HG03066 (cell line): ENCODE measurements around the gene SLC15A5.

ENCODE experiments used
- ATAC-seq: cut with Tn5 transposase; IDR thresholded peaks from one replicate; pipeline ENCODE4 v1.9.1; 2021; ENCODE audit warnings: low read depth; ENCODE audit not compliant: unreplicated experiment

Gene SLC15A5

DNA sequence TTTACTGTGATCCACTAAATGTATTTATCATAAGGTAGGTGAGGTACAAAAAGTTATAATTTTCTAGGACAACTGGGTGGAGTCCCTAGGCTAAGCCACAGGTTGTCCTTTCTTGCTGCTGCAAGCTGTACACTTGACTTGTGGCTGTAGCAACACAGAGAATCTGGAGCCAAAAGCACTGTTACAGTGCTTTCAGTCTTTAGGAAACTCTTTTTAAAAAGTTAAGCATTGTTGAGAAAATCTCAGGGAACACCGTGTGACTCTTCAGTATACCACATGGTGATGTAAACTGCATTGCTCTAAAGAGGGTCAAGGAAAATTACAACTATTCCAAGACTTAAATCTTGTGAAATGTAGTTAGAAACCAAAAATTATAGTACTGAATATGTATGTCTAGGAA, 11.4 kb downstream of the SLC15A5 start:
- no peak for ATAC-seq

DNA sequence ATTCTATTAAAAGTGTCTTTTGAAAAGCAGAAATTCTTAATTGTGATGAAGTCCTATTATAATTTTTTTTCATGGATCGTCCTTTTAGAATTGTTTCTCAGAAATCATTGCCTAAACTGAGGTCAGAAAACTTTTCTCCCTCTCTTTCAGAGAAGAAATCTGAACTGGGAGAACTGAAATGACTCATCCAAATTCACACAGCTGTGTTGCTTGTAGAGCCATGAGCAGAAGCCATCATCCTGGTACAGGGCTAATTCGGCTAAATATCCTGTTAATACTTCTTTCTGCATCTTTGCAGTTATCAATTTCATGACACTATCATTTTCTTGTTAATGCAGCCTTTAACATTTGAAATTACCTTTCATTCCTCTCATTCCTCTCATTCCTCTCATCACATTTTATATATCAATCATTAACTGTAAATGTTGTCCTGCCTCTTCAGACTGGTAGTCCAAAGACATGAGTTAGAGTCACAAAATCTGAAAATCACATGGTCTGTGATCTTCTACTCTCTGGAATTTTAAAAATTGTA, 15.5 kb downstream of the SLC15A5 start:
- ATAC-seq: no peak

DNA sequence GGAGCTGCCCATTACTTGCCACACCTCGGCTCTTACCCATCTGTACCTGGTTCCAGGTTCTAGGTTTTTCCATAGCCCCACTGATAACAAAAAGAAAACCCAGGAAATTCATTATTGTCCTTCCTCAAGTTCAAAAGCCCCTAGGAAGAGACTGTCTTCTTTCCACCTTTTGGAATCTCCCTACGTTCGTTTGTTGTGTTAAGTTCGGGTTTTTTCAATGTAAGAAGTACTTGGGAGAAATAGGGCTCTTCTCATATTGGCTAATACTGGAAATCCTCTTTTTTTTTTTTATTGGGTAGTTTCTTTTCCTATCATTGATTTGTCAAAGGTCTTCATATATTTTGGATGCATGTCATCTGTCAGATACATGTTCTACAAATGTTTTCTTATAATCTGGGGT, 17.3 kb downstream of the SLC15A5 start:
- ATAC-seq: no peak

DNA sequence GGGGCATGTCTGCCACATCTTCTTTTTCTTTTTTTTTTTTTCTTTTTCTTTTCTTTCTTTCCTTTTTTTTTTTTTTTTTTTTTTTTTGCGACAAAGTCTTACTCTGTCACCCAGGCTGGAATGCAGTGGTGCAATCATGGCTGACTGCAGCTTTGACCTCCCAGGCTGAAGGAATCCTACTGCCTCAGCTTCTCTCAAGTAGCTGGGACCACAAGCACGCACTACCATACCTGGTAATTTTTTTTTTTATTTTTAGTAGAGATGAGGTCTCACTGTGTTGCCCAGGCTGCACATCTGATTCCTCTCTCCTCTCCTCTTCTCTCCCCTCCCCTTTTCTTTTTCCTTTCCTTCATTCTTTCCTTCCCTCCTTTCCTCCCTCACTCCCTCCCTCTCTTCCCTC, 18.5 kb downstream of the SLC15A5 start:
- no peak for ATAC-seq

DNA sequence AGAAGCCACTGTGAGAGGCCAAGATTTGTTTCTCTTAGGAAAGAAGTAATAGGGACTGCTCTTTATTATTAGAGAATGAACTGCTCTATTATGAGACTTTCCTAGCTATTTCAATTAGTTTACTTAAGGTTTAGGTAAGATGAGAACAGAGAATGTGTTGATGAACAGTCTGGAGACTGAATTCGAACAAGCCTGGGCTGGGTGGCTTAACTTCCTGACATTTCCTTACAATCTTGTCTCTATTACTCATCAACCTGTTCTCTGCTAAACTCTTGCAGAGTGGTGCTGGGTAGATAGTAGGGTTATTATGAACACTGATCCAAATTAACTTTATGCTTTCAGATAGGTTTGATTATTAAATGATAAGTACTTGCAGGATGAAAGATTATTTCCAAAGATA, 31.2 kb downstream of the SLC15A5 start:
- no peak for ATAC-seq

DNA sequence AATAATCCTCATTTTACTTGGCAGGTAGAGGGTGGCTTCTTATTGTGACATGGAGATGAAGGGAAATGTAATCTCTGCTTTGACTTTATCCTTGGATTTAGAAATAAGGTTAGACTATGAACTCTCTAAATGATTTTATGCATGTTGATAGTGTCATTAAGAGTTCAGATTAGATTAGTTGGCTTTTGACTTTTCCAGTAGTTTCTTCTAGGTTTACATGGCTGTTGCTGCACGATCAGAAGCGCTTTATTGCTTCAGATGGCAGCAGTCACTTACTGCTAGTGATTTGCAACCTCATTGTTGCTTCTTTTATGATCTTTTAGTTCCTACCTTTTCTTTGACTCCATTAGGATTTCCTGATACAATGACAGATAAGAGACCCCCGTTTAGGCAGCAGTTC, 32.3 kb downstream of the SLC15A5 start:
- no peak for ATAC-seq

DNA sequence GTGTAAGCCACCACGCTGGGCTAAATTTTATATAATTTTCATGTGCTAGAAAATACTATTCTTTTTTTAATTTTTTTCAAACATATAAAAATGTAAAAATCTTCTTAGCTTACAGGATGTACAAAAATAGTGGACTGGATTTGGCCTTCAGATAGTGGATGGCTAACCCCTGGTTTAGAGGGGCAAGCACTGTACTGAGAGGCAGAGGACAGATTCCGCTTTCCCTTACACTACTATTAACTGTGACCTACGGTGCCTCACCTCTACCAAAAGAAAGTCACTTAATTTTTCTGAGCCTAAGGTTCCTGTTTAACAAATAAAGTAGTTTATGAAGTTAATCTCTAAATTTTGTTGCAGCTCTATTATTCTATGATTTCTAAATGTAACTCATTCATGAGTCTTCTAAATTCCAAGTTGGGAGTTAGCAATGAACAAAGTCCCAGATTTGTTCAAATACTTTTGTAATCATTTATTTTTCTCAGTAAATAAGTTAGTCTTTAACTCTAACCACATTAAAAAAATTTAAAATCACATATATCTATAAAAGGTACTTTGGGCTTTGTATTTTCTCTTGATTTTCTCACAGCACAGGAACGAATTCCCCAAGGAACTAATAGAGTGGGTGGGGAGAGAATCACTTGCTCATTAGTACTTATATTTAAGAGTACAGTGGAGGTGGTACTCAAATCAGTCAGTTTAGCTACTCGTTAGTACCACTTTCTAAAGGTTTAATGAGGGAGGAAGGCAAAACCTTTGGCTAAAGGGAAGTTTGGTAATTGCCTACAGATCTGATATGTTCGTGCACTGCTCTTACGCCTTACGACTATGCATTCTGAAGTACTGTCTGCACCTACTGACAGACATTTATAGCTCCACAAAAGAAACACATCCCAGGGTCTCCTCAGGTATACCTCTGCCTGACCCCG, 33.7 kb downstream of the SLC15A5 start:
- ATAC-seq: no peak

DNA sequence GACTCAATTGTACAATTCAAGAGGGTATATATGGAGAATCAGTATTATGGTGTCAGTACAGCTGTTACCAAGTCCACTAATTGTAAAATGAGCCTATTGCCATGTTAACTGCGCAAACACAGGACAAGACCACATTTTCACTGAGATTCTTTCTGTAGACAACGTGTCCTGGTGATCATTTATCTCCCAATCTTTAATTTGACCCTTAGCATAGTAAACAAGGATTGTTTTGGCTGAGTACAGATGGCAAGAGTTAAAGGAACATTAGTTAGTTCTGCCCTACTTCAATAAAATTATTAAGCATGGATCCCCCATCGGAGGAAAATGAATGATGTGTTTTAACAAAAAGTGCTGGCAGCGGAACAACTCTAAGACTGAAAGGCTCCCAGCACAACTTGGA, 36.1 kb downstream of the SLC15A5 start:
- ATAC-seq: no peak

DNA sequence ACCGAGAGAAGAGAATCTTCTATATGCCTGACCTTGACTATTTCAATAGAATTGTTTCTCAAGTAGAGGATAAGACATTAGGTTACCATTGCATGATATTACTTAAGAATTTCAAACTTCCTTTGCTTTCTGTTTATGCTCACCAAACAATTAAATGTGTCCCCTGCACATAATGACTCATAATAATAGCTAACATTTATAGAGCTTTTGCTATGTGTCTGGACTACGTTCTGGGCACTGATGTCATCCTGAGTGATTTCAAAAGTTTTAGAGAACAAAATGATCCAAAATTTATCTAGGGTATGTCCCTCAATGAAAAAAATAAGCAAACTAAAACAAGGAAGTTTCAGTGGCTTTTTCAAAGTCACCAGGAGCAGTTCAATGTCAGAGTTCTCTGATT, 38.8 kb downstream of the SLC15A5 start:
- no peak for ATAC-seq

DNA sequence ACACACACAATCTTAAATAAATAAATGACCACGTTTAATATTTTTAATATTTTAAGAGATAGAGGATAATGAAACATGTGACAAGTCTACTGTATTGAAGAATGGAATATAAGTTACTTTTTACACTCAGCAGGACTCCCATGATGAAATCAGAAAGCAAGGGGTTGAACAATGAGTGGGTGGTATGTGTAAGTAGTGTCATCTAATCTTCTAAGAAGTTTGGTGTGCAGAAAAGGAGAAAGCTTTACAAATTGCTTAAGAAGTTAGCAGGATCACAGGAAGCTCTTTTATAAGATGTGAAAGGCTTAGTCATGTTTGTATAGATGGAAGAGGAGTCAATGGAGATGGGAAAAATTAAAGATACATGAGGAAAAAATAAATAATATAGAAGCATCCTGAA, 47.8 kb downstream of the SLC15A5 start:
- no peak for ATAC-seq

DNA sequence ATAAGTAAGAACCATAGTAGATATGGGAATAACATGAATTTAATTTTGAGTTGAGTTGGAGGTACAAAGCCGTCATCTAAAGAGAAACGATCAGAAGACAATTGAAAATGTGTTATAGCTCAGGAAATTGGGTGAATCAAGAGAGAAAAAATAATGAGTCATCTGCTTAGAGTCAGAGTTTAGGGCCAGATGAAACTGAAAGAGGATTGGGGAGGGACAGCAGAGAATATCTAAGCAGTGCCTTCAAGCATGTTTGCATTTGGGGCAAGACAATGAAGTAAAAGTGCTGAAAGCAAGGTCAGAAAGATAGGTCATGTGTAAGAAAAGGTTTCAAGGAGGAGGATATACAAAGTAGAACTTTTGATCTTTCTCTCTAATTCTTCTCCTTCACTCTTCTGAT, 49.4 kb downstream of the SLC15A5 start:
- no peak for ATAC-seq

DNA sequence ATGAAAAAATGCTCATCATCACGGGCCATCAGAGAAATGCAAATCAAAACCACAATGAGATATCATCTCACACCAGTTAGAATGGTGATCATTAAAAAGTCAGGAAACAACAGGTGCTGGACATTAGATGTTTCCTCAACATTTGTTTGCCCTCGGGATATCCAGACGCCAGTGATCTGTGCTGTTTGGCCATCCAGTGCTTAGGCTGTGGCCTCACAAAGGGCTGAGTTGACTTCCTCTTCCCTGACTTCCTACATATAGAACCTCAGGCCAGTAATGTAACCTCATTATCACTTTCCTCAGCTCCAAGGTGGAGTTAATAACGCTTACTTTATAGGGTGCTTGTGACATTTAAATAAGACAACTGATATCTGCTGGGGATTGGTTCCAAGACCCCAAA, 51.8 kb downstream of the SLC15A5 start:
- ATAC-seq: no peak

DNA sequence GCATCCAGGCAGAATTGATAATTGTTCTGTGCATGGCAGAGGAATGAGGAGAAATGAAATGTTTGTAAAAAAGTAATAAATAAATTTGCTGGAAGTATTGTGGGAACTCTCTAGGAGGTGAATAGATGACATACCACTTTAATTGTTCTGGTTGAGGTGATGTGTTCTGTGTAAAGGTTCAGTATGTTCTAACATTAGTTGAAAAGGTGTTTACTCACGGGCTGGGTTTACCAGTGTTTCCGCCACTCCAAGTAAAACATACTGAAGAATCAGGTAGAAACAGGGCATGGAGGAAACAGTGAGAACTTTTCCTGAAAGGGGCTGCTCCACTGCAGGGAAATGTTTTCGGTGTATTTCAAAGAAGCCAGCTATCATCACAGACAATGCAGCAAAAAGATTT, 53.3 kb downstream of the SLC15A5 start:
- ATAC-seq: no peak

DNA sequence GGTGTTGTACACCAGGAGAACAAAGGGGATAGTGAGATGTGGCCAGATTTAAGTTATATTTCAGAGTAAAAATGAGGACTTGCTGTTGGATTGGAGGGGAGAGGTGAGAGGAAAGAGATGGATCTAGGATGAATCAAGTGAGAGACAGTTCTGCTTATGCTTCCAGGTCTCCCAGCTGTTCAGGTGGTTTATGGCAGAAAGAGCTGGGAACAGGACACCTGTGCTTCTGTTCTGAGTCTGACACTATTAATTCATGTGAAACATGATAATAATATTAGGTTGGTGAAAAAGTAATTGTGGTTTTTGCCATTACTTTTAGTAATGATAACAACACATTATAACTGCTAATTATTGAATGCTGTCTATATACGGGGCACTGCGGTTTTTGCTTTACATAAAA, 55.7 kb downstream of the SLC15A5 start:
- no peak for ATAC-seq

DNA sequence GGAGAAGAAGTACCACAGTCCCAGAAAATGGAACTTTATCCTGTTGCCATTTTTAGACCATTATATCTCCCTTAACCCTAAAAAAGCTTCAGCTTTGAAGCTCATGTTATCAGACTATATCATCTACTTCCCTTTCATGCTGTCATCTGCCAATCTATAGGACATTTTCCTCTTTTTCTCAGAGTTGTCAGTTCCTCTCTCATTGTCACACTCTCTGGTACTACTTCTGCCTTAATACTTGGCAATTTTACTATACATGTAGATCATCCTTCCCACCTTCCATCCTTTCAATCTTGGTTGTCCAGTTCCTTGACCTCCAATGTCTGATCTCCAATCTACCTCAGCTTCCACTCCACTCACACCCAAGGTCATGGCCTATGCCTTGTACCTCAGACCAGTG, 57.4 kb downstream of the SLC15A5 start:
- ATAC-seq: no peak

DNA sequence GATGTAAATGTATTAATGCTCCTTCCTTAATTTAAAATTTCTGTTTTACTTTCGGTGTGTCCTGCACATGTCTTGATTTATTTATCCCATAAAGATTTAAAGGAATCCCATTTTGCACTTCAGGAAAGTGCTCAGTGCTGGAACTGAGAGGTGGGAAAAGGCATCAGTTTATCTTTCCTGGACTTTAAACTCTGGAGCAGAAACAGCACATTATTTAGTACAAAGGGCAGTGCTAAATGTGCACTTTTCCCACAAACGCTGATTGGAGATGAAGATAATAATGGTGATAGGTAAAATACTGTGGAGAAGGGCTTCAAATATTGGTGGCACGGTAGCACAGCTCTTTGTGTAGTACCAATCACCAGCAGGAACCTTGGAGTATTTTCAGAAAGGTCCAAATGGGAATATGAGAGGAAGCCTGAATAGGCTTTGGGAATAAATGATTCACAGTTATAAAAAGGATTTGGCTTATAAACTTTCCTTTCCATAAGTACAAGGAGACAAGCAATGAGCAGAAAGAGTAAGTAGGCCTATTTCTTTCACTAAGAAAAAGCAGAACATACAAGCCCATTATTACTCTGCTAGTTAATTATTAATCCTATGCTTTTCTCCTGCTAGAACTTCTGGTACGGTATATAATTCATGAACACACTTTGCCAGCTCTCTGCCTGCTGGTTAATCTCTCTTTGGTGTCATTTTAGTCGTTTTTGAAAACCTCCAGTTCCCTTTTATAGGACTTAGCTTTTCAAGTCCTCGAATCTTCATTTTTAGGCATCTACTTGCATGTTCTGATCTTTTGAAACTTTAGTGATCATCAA, 58.3 kb downstream of the SLC15A5 start:
- no peak for ATAC-seq

DNA sequence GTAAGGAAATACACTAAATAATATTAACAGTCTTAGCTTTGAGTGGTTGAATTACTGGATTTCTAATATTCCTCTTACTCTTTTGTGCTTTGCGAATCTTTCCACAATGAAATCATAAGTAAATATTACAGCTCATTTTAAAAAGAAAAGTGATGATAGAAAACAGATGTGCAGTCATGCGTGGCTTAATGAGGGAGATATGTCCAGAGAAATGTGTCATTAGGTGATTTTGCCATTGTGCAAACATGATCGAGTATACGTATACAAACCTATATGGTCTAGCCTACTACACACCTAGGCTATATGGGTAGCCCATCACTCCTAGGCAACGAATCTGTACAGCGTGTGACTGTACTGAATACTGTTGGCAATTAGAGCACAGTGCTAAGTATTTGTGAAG, 59.3 kb downstream of the SLC15A5 start:
- no peak for ATAC-seq

DNA sequence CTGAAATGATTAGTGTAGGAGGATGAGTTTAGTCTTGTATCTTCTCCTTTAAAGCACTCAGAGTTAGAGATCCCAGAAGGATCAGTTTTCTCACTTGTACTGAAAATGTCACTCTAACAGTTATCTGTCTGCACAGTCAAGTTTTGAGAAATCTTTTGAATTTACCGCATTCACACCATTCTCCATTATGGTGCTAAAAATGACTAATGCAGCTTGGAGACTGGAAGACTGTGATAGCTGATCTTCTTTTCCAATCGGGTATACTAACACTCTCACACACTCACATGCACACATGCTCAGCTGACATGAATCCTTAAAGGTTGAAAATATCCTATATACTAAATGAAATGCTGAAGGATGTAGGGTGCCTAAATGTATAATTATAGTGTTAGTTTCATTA, 65.8 kb downstream of the SLC15A5 start:
- no peak for ATAC-seq

DNA sequence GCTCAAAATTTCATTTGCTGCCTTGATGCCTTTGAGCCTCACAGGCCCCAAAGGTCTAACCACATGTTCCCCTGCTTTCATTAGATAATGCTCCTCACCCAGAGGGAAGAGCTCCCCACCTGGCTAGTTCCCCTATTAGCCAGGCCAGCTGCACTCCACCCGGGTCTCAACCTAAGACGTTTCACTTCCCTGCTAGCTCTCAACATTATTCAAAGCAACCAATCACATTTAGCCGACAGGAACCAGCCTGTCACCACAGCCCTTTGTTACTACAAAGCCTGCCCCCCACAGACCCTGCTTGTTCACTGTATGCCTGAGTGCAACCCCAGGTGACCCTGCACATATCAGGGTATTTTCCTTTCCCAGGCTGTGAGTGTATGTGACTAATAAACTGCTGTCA, 78.6 kb downstream of the SLC15A5 start:
- peak; percentile 94 for ATAC-seq

DNA sequence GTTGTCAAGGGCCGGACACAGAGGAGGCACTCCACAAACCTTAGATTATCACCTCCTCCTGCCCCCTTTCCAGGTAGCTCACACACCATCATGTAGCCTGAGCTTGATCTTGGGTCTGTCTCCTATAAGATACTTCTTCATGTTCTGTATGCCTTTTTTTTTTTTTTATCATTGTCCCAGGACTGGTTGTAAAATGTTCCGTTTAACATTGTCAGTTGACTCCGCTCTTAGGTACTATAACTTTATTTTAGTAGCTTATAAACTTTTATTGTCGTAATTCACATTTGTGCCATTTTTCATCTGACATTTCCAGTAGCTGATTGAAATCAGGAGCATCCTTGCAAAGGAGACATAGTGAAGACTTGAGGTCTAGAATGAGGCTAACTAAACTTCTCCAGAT, 79.9 kb downstream of the SLC15A5 start:
- ATAC-seq: no peak

DNA sequence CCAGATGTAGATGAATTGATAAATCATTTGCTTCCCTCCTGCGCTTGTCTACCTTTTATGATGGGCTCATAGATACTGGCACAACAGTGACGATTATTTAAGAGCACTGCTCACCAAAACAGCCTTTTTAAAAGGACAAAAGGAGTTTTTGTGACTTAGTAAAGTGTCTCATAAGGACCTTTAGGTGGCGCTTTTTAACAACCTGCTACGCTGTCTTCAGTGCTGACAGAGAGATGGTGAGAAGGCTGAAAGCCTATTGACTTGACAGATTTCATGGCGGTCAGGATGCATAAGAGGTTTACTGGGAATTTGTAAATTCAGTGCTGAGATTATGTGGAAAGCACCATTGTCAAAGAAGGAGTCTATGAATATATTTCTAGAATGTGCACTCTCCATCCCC, 87.6 kb downstream of the SLC15A5 start:
- ATAC-seq: no peak

DNA sequence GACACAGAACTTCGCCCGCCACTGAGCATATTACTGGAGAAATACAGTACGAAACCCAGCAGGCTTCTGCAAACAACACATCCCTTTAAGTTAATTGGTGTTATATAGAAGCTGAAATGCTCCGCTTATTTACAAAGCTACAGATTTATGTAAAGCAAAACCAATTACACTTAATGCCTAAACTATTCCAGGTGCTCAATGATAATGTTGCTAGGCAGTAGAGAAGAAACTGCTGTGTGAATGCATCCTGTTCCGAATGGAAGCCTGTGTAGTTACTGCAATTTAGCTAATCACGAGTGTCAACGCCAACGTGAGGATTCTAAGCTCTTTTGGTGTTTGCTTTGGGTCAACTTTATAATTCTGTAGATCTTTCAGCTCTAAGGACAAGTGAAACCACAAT, 89.8 kb downstream of the SLC15A5 start:
- ATAC-seq: no peak
